Activated CD8-positive, alpha-beta memory T cell treated with anti-CD3 and anti-CD28 coated beads, Interleukin-2, amount 10 ng/mL, durations not matched to agents 7 days and 5 days (primary cell): ENCODE data around the gene GATA1. TPM values are rescaled to one million over a fixed set of nuclear protein-coding genes. Genes with fewer than 3 reads are reported as not detected.
"Not testable (repeated sequence)": the region's sequence is repeated elsewhere in the genome, so short reads cannot be mapped to it uniquely, and the experiment has no call there.

ENCODE experiments used
- ATAC-seq: fragments of 150-1000 bp; cut with Tn5 transposase; one replicate; pipeline ENCODE4 v1.10.0; 2021; ENCODE audit warnings: moderate library complexity
- CTCF ChIA-PET: fragments of 350-600 bp; sonication (Branson Sonifier 250); formaldehyde crosslinking; loops from one replicate; lab custom pipeline; 2021; ENCODE audit warnings: antibody characterized with exemption; lab: Charles Lee
- DNase-seq: peaks from one replicate; pipeline ENCODE4 v3.0.0-alpha.2; 2020
- H3K27ac Mint-ChIP-seq: one replicate; pipeline ENCODE4 v1.8.0; 2021; ENCODE audit warnings: mild to moderate bottlenecking, mixed read lengths
- H3K27me3 Mint-ChIP-seq: one replicate; pipeline ENCODE4 v1.8.0; 2021; ENCODE audit warnings: mixed read lengths
- H3K36me3 Mint-ChIP-seq: one replicate; pipeline ENCODE4 v1.8.0; 2021; ENCODE audit warnings: mild to moderate bottlenecking, mixed read lengths
- H3K4me1 Mint-ChIP-seq: one replicate; pipeline ENCODE4 v1.8.0; 2021; ENCODE audit warnings: mixed read lengths
- H3K4me3 Mint-ChIP-seq: one replicate; pipeline ENCODE4 v1.8.0; 2021; ENCODE audit warnings: mild to moderate bottlenecking, moderate library complexity, mixed read lengths
- H3K9me3 Mint-ChIP-seq: one replicate; pipeline ENCODE4 v1.8.0; 2022; ENCODE audit warnings: low read depth, mixed read lengths
- total RNA-seq, 2 experiments: library from RNA; stranded (reverse); gene quantifications; one replicate each; pipeline ENCODE4 v1.2.3, GENCODE V29; 2021

The GATA1 gene
- total RNA-seq, 2 experiments from 2014 or later, result not detected

DNA sequence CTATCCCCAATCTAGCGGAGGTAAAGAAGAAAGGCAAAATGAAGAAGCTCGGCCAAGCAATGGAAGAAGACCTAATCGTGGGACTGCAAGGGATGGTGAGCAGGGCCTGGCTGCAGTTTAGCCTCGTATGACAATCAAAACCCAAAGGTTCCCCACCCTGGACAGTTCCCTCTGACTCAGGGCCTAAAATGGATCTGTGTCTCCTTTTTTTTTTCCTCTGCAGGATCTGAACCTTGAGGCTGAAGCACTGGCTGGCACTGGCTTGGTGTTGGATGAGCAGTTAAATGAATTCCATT, 16.5 kb downstream of the GATA1 start:
- no peak for ATAC-seq
- Mint-ChIP-seq H3K9me3 (no peaks in the 10 kb centered on the region), H3K4me3 (peak overlapping the region; percentile 98), H3K27me3 (no peaks in the 10 kb centered on the region), H3K4me1 (peaks cover 20% of the 10 kb centered on the region), H3K27ac (peak overlapping the region; percentile 100), H3K36me3 (peaks cover 18% of the 10 kb centered on the region)
- CTCF ChIA-PET, result no interaction called here
- DNase-seq, result no peak

- peaks cover 12% of the 10 kb centered on the region for H3K4me1 Mint-ChIP-seq
- H3K36me3 Mint-ChIP-seq, result peaks cover 17% of the 10 kb centered on the region
- ATAC-seq (no peak), DNase-seq (no peak)
- no peaks in the 10 kb centered on the region for H3K9me3 Mint-ChIP-seq
- H3K27ac Mint-ChIP-seq, result no peak overlapping the region
- no peaks in the 10 kb centered on the region for H3K27me3 Mint-ChIP-seq
- no peak overlapping the region for H3K4me3 Mint-ChIP-seq
- CTCF ChIA-PET, result interaction anchor here (1.0 to 1.3 kb wide), 2 partner anchors 158 to 350 kb away, joined by 3 read pairs; no protein-coding TSS in a partner anchor
Measured at GRCh38 chrX:48806081-48806480, 19.7 kb downstream of the GATA1 start.

GRCh38 chrX:48813644-48814043, 27.3 kb downstream of the GATA1 start:
- Mint-ChIP-seq H3K4me1 (no peaks in the 10 kb centered on the region), H3K9me3 (no peaks in the 10 kb centered on the region), H3K27ac (no peak overlapping the region), H3K27me3 (no peaks in the 10 kb centered on the region), H3K36me3 (peaks cover 6% of the 10 kb centered on the region), H3K4me3 (no peak overlapping the region)
- ATAC-seq (no peak), DNase-seq (no peak)
- CTCF ChIA-PET, result no interaction called here

GRCh38 chrX:48814722-48815121, 28.3 kb downstream of the GATA1 start:
- H3K4me3 Mint-ChIP-seq, result no peak overlapping the region
- ATAC-seq, result no peak
- CTCF ChIA-PET, result no interaction called here
- DNase-seq, result no peak
- H3K4me1 Mint-ChIP-seq, result no peaks in the 10 kb centered on the region
- no peak overlapping the region for H3K27ac Mint-ChIP-seq
- H3K27me3 Mint-ChIP-seq, result no peaks in the 10 kb centered on the region
- H3K9me3 Mint-ChIP-seq, result no peaks in the 10 kb centered on the region
- H3K36me3 Mint-ChIP-seq, result peaks cover 7% of the 10 kb centered on the region

DNA sequence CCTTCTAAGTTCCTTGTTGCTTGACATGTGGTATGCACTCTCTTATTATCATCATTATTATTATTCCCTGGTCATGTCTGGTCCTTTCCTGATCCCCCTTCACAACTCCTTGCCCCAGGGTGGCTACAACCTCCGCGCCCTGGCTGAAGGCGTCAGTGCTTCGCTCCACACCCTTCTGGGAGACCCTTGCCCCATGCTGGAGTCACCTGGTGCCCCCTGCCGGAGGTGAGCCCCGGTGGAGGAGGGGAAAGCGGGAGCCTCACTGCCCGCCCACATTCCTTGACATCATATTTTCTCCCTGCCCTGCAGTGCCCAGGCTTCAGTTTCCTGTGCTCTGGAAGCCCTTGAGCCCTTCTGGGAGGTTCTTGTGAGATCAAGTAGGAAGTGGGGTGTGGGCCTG, 28.9 kb downstream of the GATA1 start:
- H3K4me3 Mint-ChIP-seq, result no peak overlapping the region
- peaks cover 8% of the 10 kb centered on the region for H3K36me3 Mint-ChIP-seq
- H3K27ac Mint-ChIP-seq, result no peak overlapping the region
- no peaks in the 10 kb centered on the region for H3K27me3 Mint-ChIP-seq
- ATAC-seq (no peak), DNase-seq (no peak)
- H3K4me1 Mint-ChIP-seq, result no peaks in the 10 kb centered on the region
- H3K9me3 Mint-ChIP-seq, result no peaks in the 10 kb centered on the region
- CTCF ChIA-PET, result no interaction called here

- Mint-ChIP-seq H3K36me3 (peaks cover 7% of the 10 kb centered on the region), H3K4me1 (no peaks in the 10 kb centered on the region), H3K27me3 (no peaks in the 10 kb centered on the region), H3K27ac (no peak overlapping the region), H3K9me3 (no peaks in the 10 kb centered on the region), H3K4me3 (no peak overlapping the region)
- ATAC-seq (no peak), DNase-seq (no peak)
- CTCF ChIA-PET, result no interaction called here
Measured at GRCh38 chrX:48816014-48816810, 29.8 kb downstream of the GATA1 start.

DNA sequence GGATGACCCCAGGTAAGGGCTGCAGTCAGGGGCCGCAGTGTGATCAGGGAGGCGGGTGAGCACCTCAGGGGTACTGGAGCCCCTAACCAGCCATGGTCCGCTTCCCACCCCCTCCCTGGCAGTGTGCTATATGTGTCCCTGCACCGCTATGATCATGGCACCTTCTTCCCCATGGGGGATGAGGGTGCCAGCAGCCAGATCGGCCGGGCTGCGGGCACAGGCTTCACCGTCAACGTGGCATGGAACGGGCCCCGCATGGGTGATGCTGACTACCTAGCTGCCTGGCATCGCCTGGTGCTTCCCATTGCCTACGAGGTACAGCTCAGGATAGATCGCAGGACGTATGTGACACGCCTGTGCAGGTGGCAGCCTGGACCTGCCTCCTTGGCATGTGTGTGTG, 31.7 kb downstream of the GATA1 start:
- no peak for ATAC-seq
- H3K27ac Mint-ChIP-seq, result no peak overlapping the region
- no peak overlapping the region for H3K4me3 Mint-ChIP-seq
- DNase-seq, result no peak
- no peaks in the 10 kb centered on the region for H3K4me1 Mint-ChIP-seq
- no peaks in the 10 kb centered on the region for H3K27me3 Mint-ChIP-seq
- H3K36me3 Mint-ChIP-seq, result peaks cover 3% of the 10 kb centered on the region
- no peaks in the 10 kb centered on the region for H3K9me3 Mint-ChIP-seq
- CTCF ChIA-PET, result no interaction called here

GRCh38 chrX:48818866-48819265, 32.5 kb downstream of the GATA1 start:
- ATAC-seq (no peak), DNase-seq (no peak)
- Mint-ChIP-seq H3K27ac (no peak overlapping the region), H3K4me1 (no peaks in the 10 kb centered on the region), H3K27me3 (no peaks in the 10 kb centered on the region), H3K4me3 (no peak overlapping the region), H3K36me3 (peaks cover 3% of the 10 kb centered on the region), H3K9me3 (no peaks in the 10 kb centered on the region)
- CTCF ChIA-PET, result no interaction called here

- H3K27me3 Mint-ChIP-seq, H3K9me3 Mint-ChIP-seq, H3K4me1 Mint-ChIP-seq, CTCF ChIA-PET, H3K27ac Mint-ChIP-seq, ATAC-seq, H3K4me3 Mint-ChIP-seq, H3K36me3 Mint-ChIP-seq, DNase-seq: not testable (repeated sequence)
Measured at GRCh38 chrX:48819394-48819793, 33.0 kb downstream of the GATA1 start.

DNA sequence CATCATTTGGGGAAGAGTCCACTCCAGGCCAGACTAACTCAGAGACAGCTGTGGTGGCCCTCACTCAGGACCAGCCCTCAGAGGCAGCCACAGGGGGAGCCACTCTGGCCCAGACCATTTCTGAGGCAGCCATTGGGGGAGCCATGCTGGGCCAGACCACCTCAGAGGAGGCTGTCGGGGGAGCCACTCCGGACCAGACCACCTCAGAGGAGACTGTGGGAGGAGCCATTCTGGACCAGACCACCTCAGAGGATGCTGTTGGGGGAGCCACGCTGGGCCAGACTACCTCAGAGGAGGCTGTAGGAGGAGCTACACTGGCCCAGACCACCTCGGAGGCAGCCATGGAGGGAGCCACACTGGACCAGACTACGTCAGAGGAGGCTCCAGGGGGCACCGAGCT, 36.7 kb downstream of the GATA1 start:
- Mint-ChIP-seq H3K4me1 (peaks cover 7% of the 10 kb centered on the region), H3K27me3 (peaks cover 12% of the 10 kb centered on the region), H3K4me3 (no peak overlapping the region), H3K36me3 (peaks cover 8% of the 10 kb centered on the region), H3K27ac (no peak overlapping the region), H3K9me3 (no peaks in the 10 kb centered on the region)
- CTCF ChIA-PET, result interaction anchor here (1.0 kb wide), 1 partner anchor 80 kb away, joined by 3 read pairs; no protein-coding TSS in a partner anchor
- ATAC-seq (no peak), DNase-seq (no peak)

- Mint-ChIP-seq H3K36me3 (peaks cover 8% of the 10 kb centered on the region), H3K9me3 (no peaks in the 10 kb centered on the region)
- no peak for ATAC-seq
Measured at GRCh38 chrX:48824066-48824465, 37.7 kb downstream of the GATA1 start.

DNA sequence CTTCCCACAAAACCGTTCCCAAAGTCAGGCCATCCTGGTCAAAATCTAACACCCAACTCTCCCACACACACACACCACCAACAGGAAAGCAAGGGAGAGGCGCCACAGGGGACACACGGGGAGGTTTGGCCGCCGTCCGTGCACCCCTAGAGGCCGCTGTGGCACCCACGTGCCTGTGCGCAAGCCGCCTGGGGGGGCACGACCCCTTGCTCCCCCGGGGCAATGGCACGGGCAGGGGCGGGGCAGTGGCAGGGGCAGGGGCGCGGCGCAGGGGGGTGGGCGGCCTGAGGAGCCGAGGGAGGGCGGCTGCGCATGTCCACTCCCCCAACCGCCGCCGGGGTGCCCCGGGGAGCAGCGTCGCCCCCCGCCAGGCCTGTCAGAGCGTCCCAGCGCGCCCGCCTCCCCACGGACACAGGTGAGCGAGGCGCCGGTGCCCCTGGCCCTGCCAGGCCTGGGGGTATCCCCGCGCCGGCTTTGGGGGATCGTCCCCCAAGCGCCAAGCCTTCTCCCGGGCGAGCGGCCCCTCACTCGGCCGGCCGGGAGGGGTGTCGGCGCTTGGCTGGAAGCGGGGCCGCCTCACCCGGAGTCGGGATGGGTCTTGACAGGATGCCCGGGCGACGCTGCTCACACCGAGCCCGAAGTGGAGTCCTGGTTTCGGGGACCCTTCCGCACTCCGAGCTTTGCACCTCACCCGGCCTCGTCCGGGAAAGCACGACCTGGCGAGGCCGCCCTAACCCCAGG, 39.9 kb downstream of the GATA1 start, which contains the start of gene ERAS:
Gene ERAS, plus strand, starts transcription at position 379 of the 741 bp plus-strand sequence. CDS start 2,611 bp downstream, outside the sequence.
- Mint-ChIP-seq H3K27ac (no peak within 1 kb of the TSS), H3K4me3 (no peak within 1 kb of the TSS), H3K4me1 (peaks cover 7% of the 10 kb centered on the region), H3K36me3 (peaks cover 6% of the 10 kb centered on the region), H3K27me3 (peaks cover 32% of the 10 kb centered on the region), H3K9me3 (no peaks in the 10 kb centered on the region)
- DNase-seq, result no peak
- peak; percentile 51 for ATAC-seq
- CTCF ChIA-PET, result no interaction called here

More at GRCh38 chrX:48824066-48824465, 37.7 kb downstream of the GATA1 start:
- Mint-ChIP-seq H3K4me3 (no peak overlapping the region), H3K27ac (no peak overlapping the region), H3K4me1 (peaks cover 7% of the 10 kb centered on the region), H3K27me3 (peaks cover 18% of the 10 kb centered on the region)
- CTCF ChIA-PET, result no interaction called here
- DNase-seq, result no peak

DNA sequence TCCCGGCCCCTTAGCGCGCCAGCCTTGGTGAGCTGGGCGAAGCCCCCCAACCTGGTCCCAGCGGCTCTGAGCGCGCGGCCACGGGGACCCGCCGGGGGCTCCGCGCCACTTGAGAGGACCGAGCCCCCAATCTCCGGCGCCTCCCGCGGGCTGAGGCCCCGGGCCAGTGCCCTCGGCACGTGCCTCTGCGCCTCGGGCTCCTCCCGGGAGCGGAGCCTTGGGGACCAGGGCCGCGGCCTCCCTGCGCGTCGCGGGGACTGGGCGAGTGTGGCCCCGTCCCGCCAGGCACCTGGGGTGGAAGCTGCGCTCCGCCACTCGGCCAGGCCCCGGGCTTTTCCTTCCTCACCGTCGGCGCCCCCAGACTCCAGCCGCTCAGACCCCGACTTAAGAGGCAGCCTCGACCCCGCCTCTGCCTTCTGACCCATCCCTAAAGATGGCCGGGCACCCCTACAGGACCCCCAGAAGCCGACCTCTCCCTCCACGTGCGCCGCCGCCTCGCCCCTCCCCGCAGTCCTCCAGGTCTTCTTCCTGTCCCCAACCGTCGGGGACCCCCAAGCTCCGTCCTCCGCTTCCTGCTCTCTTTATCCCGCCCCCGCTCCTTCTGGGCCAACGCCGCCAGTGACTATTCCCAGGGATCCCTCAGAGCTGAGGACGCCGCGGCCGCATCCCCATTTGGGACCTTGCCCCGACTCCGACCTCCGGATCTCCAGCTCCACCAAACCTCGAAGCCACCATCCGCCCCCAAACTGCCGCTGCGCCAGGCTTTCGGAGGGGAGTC, 40.7 kb downstream of the GATA1 start:
- no peak for ATAC-seq
- H3K27me3 Mint-ChIP-seq, result peaks cover 32% of the 10 kb centered on the region
- peaks cover 7% of the 10 kb centered on the region for H3K4me1 Mint-ChIP-seq
- no peak for DNase-seq
- H3K4me3 Mint-ChIP-seq, result no peak overlapping the region
- no peak overlapping the region for H3K27ac Mint-ChIP-seq
- peaks cover 6% of the 10 kb centered on the region for H3K36me3 Mint-ChIP-seq
- CTCF ChIA-PET, result no interaction called here
- no peaks in the 10 kb centered on the region for H3K9me3 Mint-ChIP-seq
